ENCODE data around the gene CD300E. TPM values are rescaled to one million over a fixed set of nuclear protein-coding genes. Genes with fewer than 3 reads are reported as not detected.
A peak's percentile ranks its signal among the peaks of the same experiment; 100 is the strongest.

Gene CD300E
- total and polyA plus RNA-seq, 8 donors = 0.24 to 28.7 (median 0.46) TPM

DNA sequence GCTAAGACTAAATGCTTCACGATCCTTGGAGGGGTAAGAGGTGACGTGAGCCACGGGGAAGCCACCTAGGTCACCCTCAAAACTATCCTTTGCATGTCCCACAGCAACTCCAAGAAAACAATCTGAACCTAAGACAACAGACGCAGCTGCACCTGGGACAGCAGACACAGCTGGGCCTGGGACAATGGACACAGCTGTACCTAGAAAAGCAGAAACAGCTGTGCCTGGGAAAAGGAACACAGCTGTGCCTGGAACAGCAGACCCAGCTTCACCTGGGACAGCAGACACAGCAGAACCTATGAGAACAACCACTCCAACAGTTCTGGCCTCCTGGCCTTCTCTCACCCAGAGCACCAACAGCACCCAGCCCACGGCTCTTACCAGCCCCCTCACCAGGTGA lies 19.8 kb downstream of the CD300E start:
- Histone ChIP-seq H3K27ac (no peak overlapping the region), H3K9me3 (no peaks in the 10 kb centered on the region), H3K4me1 (peaks cover 0 to 42% of the 10 kb centered on the region in 2 donors), H3K4me3 (no peak overlapping the region), H3K36me3 (no peaks in the 10 kb centered on the region), H3K27me3 (peaks cover 0 to 56% of the 10 kb centered on the region in 2 donors)
- TF ChIP-seq, protein P1, sequence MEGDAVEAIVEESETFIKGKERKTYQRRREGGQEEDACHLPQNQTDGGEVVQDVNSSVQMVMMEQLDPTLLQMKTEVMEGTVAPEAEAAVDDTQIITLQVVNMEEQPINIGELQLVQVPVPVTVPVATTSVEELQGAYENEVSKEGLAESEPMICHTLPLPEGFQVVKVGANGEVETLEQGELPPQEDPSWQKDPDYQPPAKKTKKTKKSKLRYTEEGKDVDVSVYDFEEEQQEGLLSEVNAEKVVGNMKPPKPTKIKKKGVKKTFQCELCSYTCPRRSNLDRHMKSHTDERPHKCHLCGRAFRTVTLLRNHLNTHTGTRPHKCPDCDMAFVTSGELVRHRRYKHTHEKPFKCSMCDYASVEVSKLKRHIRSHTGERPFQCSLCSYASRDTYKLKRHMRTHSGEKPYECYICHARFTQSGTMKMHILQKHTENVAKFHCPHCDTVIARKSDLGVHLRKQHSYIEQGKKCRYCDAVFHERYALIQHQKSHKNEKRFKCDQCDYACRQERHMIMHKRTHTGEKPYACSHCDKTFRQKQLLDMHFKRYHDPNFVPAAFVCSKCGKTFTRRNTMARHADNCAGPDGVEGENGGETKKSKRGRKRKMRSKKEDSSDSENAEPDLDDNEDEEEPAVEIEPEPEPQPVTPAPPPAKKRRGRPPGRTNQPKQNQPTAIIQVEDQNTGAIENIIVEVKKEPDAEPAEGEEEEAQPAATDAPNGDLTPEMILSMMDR (IDR thresholded peaks at IDR 0.05) = no peak
- ATAC-seq = no peak
- intact Hi-C loops (cut with DNase I) = no loop called here
- no peak for DNase-seq

DNA sequence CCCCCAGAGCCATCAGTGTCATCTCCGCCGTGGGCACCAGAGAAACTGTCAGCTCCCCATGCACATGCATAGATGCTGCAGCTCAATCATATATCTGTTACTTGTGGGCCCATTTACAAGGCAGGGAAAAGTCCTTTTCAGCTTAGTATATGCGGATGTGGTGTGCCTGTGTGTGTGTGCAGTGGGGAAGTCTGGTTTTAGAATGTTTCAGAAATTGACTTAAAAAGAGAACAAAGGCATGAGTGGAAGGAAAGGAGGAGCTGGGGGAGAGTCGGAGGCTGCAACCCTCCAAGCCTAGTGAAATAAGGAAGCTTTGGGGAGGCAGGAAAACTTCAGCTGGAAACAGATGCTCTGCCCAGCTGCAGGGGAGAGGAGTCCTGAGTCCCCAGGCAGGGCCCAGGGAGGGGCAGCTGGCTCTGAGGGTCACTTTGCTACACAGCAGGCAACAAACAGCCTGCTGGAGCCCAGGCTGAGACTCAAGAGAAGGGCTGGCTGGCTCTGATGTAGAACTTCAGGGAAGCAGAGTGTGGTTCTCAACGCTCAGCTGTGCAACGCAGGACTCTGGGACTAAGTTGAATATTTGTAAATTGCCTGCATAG lies 20.4 kb downstream of the CD300E start:
- Histone ChIP-seq H3K36me3 (no peaks in the 10 kb centered on the region), H3K27ac (no peak overlapping the region), H3K4me3 (no peak overlapping the region), H3K27me3 (peaks cover 0 to 62% of the 10 kb centered on the region in 2 donors), H3K9me3 (no peaks in the 10 kb centered on the region), H3K4me1 (peaks cover 0 to 48% of the 10 kb centered on the region in 2 donors)
- TF ChIP-seq, protein P1 (IDR thresholded peaks at IDR 0.05) = no peak
- ATAC-seq (no peak), DNase-seq (no peak)
- intact Hi-C loops (cut with DNase I) = no loop called here

DNA sequence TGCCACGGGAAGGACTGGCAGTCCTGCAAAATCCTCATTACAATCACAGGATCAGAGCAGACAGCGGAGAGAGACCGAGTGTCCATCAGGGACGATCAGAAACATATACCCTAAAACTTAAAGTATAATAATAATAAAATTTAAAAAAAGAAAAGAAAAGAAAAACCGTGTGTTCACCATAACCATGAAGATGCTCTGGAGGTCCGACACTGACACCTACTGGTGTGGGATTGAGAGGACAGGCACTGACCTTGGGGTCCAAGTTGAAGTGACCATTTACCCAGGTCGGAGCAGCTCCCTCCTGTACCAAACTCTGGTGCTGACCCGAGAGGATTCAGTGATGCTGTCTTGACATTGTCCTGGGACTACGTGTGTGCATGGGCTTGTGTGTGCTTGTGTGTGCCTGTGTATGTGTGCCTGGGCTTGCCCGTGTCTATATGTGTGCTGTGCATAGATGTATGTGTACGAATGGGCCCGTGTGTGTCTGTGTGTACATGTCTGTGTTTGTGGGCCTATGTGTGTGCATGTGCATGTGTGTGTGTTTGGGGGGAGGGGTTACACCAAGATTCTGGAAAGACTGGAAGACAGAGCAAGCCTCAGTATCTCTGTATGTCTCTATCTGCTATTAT lies 21.5 kb downstream of the CD300E start:
- Histone ChIP-seq H3K36me3 (no peaks in the 10 kb centered on the region), H3K4me3 (no peak overlapping the region), H3K27ac (no peak overlapping the region), H3K27me3 (peaks cover 0 to 57% of the 10 kb centered on the region in 2 donors), H3K4me1 (peaks cover 0 to 45% of the 10 kb centered on the region in 2 donors), H3K9me3 (no peaks in the 10 kb centered on the region)
- intact Hi-C loops (cut with DNase I) = no loop called here
- peak; percentile 57 for ATAC-seq
- peak in 1 of 4 donors; percentile 16 for DNase-seq
- TF ChIP-seq, protein P1 (IDR thresholded peaks at IDR 0.05) = peak; percentile 52 to 62

DNA sequence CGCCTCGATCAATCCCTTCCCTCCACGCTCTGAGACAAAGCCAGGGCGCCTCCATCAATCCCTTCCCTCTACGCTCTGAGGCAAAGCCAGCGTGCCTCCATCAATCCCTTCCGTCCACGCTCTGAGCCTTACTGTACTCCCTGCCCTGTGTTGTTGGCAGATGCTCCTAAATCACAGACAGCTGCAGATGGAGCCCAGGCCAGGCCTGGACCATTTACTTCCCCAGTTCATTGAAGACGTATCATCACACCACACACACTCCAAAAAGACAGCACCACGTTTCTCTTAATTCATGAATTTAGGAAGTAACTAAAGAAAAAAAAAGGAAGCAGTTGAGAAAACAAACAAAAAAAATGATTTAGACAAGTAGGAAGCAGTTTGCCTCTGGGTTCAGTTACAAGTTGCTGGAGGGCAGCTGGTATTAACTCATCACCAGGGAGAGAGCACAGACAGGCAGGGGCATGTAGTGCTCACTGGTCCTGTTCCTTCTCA lies 24.0 kb downstream of the CD300E start:
- Histone ChIP-seq H3K4me1 (peaks cover 0 to 41% of the 10 kb centered on the region in 2 donors), H3K27ac (peak overlapping the region in 1 of 2 donors; percentile 41), H3K4me3 (no peak overlapping the region), H3K27me3 (peaks cover 0 to 68% of the 10 kb centered on the region in 2 donors), H3K9me3 (no peaks in the 10 kb centered on the region), H3K36me3 (no peaks in the 10 kb centered on the region)
- DNase-seq (peak in 1 of 4 donors; percentile 14), ATAC-seq (peak; percentile 64)
- TF ChIP-seq, protein P1 (IDR thresholded peaks at IDR 0.05) = no peak
- intact Hi-C loops (cut with DNase I) = no loop called here

DNA sequence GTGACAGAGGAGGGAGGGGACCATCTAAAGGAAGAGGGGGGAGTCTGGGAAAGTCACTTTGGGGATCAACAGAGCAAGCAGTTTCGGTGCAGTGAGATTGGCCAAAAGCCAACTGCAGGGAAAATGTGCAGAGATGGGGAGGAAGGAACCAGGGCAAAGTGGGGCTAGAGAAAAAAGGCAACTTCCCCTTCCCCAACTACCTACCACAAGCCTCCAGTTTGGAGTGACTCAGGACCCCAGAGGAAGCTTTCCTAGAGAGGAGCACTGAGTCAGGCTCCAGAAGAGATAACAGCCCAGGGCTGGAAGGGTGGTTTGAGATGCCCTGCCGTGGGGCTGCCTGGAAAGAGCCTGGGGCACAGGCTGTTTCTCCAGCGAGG lies 24.5 kb downstream of the CD300E start:
- Histone ChIP-seq H3K27ac (peak overlapping the region in 1 of 2 donors; percentile 41), H3K4me3 (no peak overlapping the region), H3K27me3 (peaks cover 0 to 68% of the 10 kb centered on the region in 2 donors), H3K4me1 (peaks cover 0 to 37% of the 10 kb centered on the region in 2 donors), H3K9me3 (no peaks in the 10 kb centered on the region), H3K36me3 (no peaks in the 10 kb centered on the region)
- ATAC-seq (peak; percentile 35), DNase-seq (no peak)
- intact Hi-C loops (cut with DNase I) = no loop called here
- TF ChIP-seq, protein P1 (IDR thresholded peaks at IDR 0.05) = no peak
